Activated naive CD8-positive, alpha-beta T cell treated with anti-CD3 and anti-CD28 coated beads, Interleukin-2, amount 50 U/mL, for 24 hours (primary cell): ENCODE measurements around the gene RFXAP.
A peak's percentile ranks its signal among the peaks of the same experiment; 100 is the strongest.

ENCODE experiments used
- ATAC-seq: fragments of 150-1000 bp; cut with Tn5 transposase; one replicate; pipeline ENCODE4 v1.10.0; 2021
- DNase-seq: peaks from one replicate; pipeline ENCODE4 v3.0.0; 2021
- H3K27ac Mint-ChIP-seq: one replicate; pipeline ENCODE4 v1.8.0; 2021; ENCODE audit warnings: mild to moderate bottlenecking, mixed read lengths
- H3K27me3 Mint-ChIP-seq: one replicate; pipeline ENCODE4 v1.8.0; 2021; ENCODE audit warnings: mixed read lengths
- H3K36me3 Mint-ChIP-seq: one replicate; pipeline ENCODE4 v1.8.0; 2021; ENCODE audit warnings: low read depth, mixed read lengths
- H3K4me1 Mint-ChIP-seq: one replicate; pipeline ENCODE4 v1.8.0; 2021; ENCODE audit warnings: mixed read lengths
- H3K4me3 Mint-ChIP-seq: one replicate; pipeline ENCODE4 v1.8.0; 2021; ENCODE audit warnings: mild to moderate bottlenecking, moderate library complexity, mixed read lengths
- H3K9me3 Mint-ChIP-seq: one replicate; pipeline ENCODE4 v1.8.0; 2021; ENCODE audit warnings: mixed read lengths

The RFXAP gene

GRCh38 chr13:36796052-36796451, 23.0 kb upstream of the RFXAP start:
- no peaks in the 10 kb centered on the region for H3K36me3 Mint-ChIP-seq
- H3K27me3 Mint-ChIP-seq: peaks cover 15% of the 10 kb centered on the region
- H3K9me3 Mint-ChIP-seq: no peaks in the 10 kb centered on the region
- no peaks in the 10 kb centered on the region for H3K4me1 Mint-ChIP-seq
- no peak overlapping the region for H3K27ac Mint-ChIP-seq
- no peak overlapping the region for H3K4me3 Mint-ChIP-seq
- no peak for DNase-seq
- ATAC-seq: no peak

GRCh38 chr13:36801035-36801434, 18.0 kb upstream of the RFXAP start:
- no peak for ATAC-seq
- no peak overlapping the region for H3K27ac Mint-ChIP-seq
- H3K36me3 Mint-ChIP-seq: no peaks in the 10 kb centered on the region
- H3K4me3 Mint-ChIP-seq: no peak overlapping the region
- H3K27me3 Mint-ChIP-seq: peaks cover 16% of the 10 kb centered on the region
- H3K9me3 Mint-ChIP-seq: no peaks in the 10 kb centered on the region
- H3K4me1 Mint-ChIP-seq: peaks cover 2% of the 10 kb centered on the region
- DNase-seq: no peak

GRCh38 chr13:36804588-36804987, 14.4 kb upstream of the RFXAP start:
- peaks cover 24% of the 10 kb centered on the region for H3K27me3 Mint-ChIP-seq
- H3K9me3 Mint-ChIP-seq: no peaks in the 10 kb centered on the region
- DNase-seq (no peak), ATAC-seq (no peak)
- H3K36me3 Mint-ChIP-seq: no peaks in the 10 kb centered on the region
- peaks cover 5% of the 10 kb centered on the region for H3K4me1 Mint-ChIP-seq
- no peak overlapping the region for H3K4me3 Mint-ChIP-seq
- no peak overlapping the region for H3K27ac Mint-ChIP-seq

- Mint-ChIP-seq H3K4me1 (peaks cover 5% of the 10 kb centered on the region), H3K4me3 (no peak overlapping the region), H3K27me3 (peaks cover 23% of the 10 kb centered on the region), H3K36me3 (no peaks in the 10 kb centered on the region), H3K9me3 (no peaks in the 10 kb centered on the region), H3K27ac (no peak overlapping the region)
- DNase-seq (no peak), ATAC-seq (no peak)
These were observed 12.9 kb upstream of the RFXAP start for GRCh38 chr13:36806102-36806501.

GRCh38 chr13:36807616-36808015, 11.4 kb upstream of the RFXAP start:
- no peak overlapping the region for H3K4me3 Mint-ChIP-seq
- ATAC-seq (no peak), DNase-seq (no peak)
- no peaks in the 10 kb centered on the region for H3K9me3 Mint-ChIP-seq
- H3K4me1 Mint-ChIP-seq: peaks cover 5% of the 10 kb centered on the region
- H3K27me3 Mint-ChIP-seq: peaks cover 24% of the 10 kb centered on the region
- no peak overlapping the region for H3K27ac Mint-ChIP-seq
- H3K36me3 Mint-ChIP-seq: no peaks in the 10 kb centered on the region

GRCh38 chr13:36813225-36813624, 5.8 kb upstream of the RFXAP start:
- Mint-ChIP-seq H3K27me3 (peaks cover 18% of the 10 kb centered on the region), H3K36me3 (no peaks in the 10 kb centered on the region), H3K27ac (no peak overlapping the region), H3K4me1 (peaks cover 2% of the 10 kb centered on the region), H3K4me3 (no peak overlapping the region), H3K9me3 (no peaks in the 10 kb centered on the region)
- ATAC-seq: no peak
- DNase-seq: no peak

GRCh38 chr13:36814465-36814864, 4.6 kb upstream of the RFXAP start:
- no peak overlapping the region for H3K4me3 Mint-ChIP-seq
- peaks cover 18% of the 10 kb centered on the region for H3K27me3 Mint-ChIP-seq
- ATAC-seq (no peak), DNase-seq (no peak)
- H3K36me3 Mint-ChIP-seq: no peaks in the 10 kb centered on the region
- no peak overlapping the region for H3K27ac Mint-ChIP-seq
- no peaks in the 10 kb centered on the region for H3K9me3 Mint-ChIP-seq
- H3K4me1 Mint-ChIP-seq: peaks cover 10% of the 10 kb centered on the region

GRCh38 chr13:36815062-36815461, 4.0 kb upstream of the RFXAP start:
- Mint-ChIP-seq H3K36me3 (peaks cover 2% of the 10 kb centered on the region), H3K27me3 (peaks cover 14% of the 10 kb centered on the region), H3K4me3 (no peak overlapping the region), H3K4me1 (peaks cover 13% of the 10 kb centered on the region), H3K9me3 (no peaks in the 10 kb centered on the region), H3K27ac (no peak overlapping the region)
- no peak for DNase-seq
- no peak for ATAC-seq

GRCh38 chr13:36817996-36818803, 822 bp upstream of the RFXAP start:
- Mint-ChIP-seq H3K9me3 (no peaks in the 10 kb centered on the region), H3K27me3 (peaks cover 6% of the 10 kb centered on the region), H3K4me3 (peak overlapping the region; percentile 90), H3K27ac (peak overlapping the region; percentile 92), H3K4me1 (peaks cover 40% of the 10 kb centered on the region), H3K36me3 (peaks cover 6% of the 10 kb centered on the region)
- DNase-seq (no peak), ATAC-seq (no peak)

GRCh38 chr13:36819739-36820090, 693 bp downstream of the RFXAP start:
- Mint-ChIP-seq H3K4me3 (peak overlapping the region; percentile 90), H3K27ac (peak overlapping the region; percentile 92), H3K27me3 (no peaks in the 10 kb centered on the region), H3K4me1 (peaks cover 49% of the 10 kb centered on the region), H3K9me3 (no peaks in the 10 kb centered on the region), H3K36me3 (peaks cover 8% of the 10 kb centered on the region)
- ATAC-seq: peak; percentile 13
- peak; percentile 39 for DNase-seq

- peak overlapping the region; percentile 92 for H3K27ac Mint-ChIP-seq
- peaks cover 49% of the 10 kb centered on the region for H3K4me1 Mint-ChIP-seq
- peaks cover 12% of the 10 kb centered on the region for H3K36me3 Mint-ChIP-seq
- DNase-seq: no peak
- H3K27me3 Mint-ChIP-seq: no peaks in the 10 kb centered on the region
- no peaks in the 10 kb centered on the region for H3K9me3 Mint-ChIP-seq
- ATAC-seq: peak; percentile 33
- H3K4me3 Mint-ChIP-seq: peak overlapping the region; percentile 90
These were observed 1.2 kb downstream of the RFXAP start for GRCh38 chr13:36820222-36820621.

GRCh38 chr13:36822785-36823184, 3.8 kb downstream of the RFXAP start:
- Mint-ChIP-seq H3K4me1 (peaks cover 49% of the 10 kb centered on the region), H3K27me3 (no peaks in the 10 kb centered on the region), H3K27ac (no peak overlapping the region), H3K4me3 (peak overlapping the region; percentile 2), H3K36me3 (peaks cover 23% of the 10 kb centered on the region), H3K9me3 (no peaks in the 10 kb centered on the region)
- DNase-seq (no peak), ATAC-seq (no peak)

GRCh38 chr13:36829753-36830152, 10.7 kb downstream of the RFXAP start:
- no peaks in the 10 kb centered on the region for H3K27me3 Mint-ChIP-seq
- H3K4me1 Mint-ChIP-seq: no peaks in the 10 kb centered on the region
- no peak overlapping the region for H3K4me3 Mint-ChIP-seq
- peaks cover 37% of the 10 kb centered on the region for H3K36me3 Mint-ChIP-seq
- DNase-seq: no peak
- no peaks in the 10 kb centered on the region for H3K9me3 Mint-ChIP-seq
- ATAC-seq: no peak
- H3K27ac Mint-ChIP-seq: no peak overlapping the region

GRCh38 chr13:36831291-36831690, 12.3 kb downstream of the RFXAP start:
- DNase-seq (no peak), ATAC-seq (no peak)
- H3K9me3 Mint-ChIP-seq: no peaks in the 10 kb centered on the region
- H3K4me1 Mint-ChIP-seq: no peaks in the 10 kb centered on the region
- no peak overlapping the region for H3K4me3 Mint-ChIP-seq
- no peak overlapping the region for H3K27ac Mint-ChIP-seq
- no peaks in the 10 kb centered on the region for H3K27me3 Mint-ChIP-seq
- peaks cover 34% of the 10 kb centered on the region for H3K36me3 Mint-ChIP-seq

- Mint-ChIP-seq H3K4me3 (no peak overlapping the region), H3K36me3 (peaks cover 17% of the 10 kb centered on the region), H3K4me1 (no peaks in the 10 kb centered on the region), H3K27ac (no peak overlapping the region), H3K27me3 (no peaks in the 10 kb centered on the region), H3K9me3 (no peaks in the 10 kb centered on the region)
- ATAC-seq (peak; percentile 84), DNase-seq (no peak)
These were observed 15.3 kb downstream of the RFXAP start for GRCh38 chr13:36834299-36834698.
